Endothelial cell of umbilical vein (primary cell): ENCODE results near the gene SAA2. TPM values are rescaled to one million over a fixed set of nuclear protein-coding genes. Genes with fewer than 3 reads are reported as not detected.

ENCODE experiments used
- BruUV-seq: library from RNA; stranded (reverse); fragments of 400-500 nt; replicated peaks from 2 replicates; lab custom pipeline; 2021; lab: Mats Ljungman, UMichigan
- CTCF ChIA-PET: fragments of 300-600, 350-600 bp; sonication (Branson Sonifier 250); formaldehyde crosslinking; loops from one replicate; lab custom pipeline; 2021; ENCODE audit warnings: antibody characterized with exemption, inconsistent platforms; lab: Charles Lee
- POLR2A ChIA-PET: fragments of 300-600, 350-600 bp; sonication (Branson Sonifier 250); formaldehyde crosslinking; loops from one replicate; lab custom pipeline; 2021; ENCODE audit warnings: antibody characterized with exemption, inconsistent platforms; lab: Charles Lee
- DNase-seq: peaks from one replicate; pipeline ENCODE4 v3.0.0-alpha.2; 2011; ENCODE audit warnings: low read depth, low spot score
- FAIRE-seq: peaks from 2 replicates; lab custom pipeline; 2011; peaks lifted over from hg19 to GRCh38; lab: Jason Lieb, UNC
- H2AFZ ChIP-seq: 2 replicates; pipeline ENCODE4 v1.6.0; 2012; ENCODE audit warnings: low read depth, low read length, control low read depth, inconsistent platforms
- H3K27ac ChIP-seq: 2 replicates; pipeline ENCODE4 v1.5.1; 2011; ENCODE audit warnings: low read depth, mild to moderate bottlenecking, control low read depth, low read length, moderate library complexity; ENCODE audit not compliant: insufficient read depth
- H3K27me3 ChIP-seq, 2 experiments: 2 replicates each; pipeline versions ENCODE4 v1.6.0 to v1.6.1; 2011; ENCODE audit warnings: low read length in 2 of 2, mixed read lengths in 1 of 2; ENCODE audit not compliant: control insufficient read depth in 2 of 2, insufficient read depth in 2 of 2
- H3K36me3 ChIP-seq, 2 experiments: 2 replicates in 1 of 2; 3 replicates in 1 of 2; pipeline ENCODE4 v1.5.1; 2011; ENCODE audit warnings: low read length in 2 of 2, mild to moderate bottlenecking in 1 of 2, moderate library complexity in 1 of 2; ENCODE audit not compliant: control insufficient read depth in 2 of 2, insufficient read depth in 2 of 2; ENCODE audit errors: extremely low read depth in 1 of 2
- H3K4me1 ChIP-seq: 3 replicates; pipeline ENCODE4 v1.5.1; 2011; ENCODE audit warnings: mild to moderate bottlenecking, low read length; ENCODE audit not compliant: control insufficient read depth, insufficient read depth; ENCODE audit errors: extremely low read depth
- H3K4me2 ChIP-seq: 2 replicates; pipeline ENCODE4 v1.6.1; 2011; ENCODE audit warnings: low read length, control low read depth, mixed read lengths; ENCODE audit not compliant: insufficient read depth
- H3K4me3 ChIP-seq, 3 experiments: fragments of 200-600 bp in 1 of 3; sonication (generic), shearing (Covaris generic) in 1 of 3; replicated peaks in 1 of 3; 2 replicates each; pipeline ENCODE4 v1.5.1; 2011 to 2016; ENCODE audit warnings: control low read depth in 3 of 3, low read length in 3 of 3, mild to moderate bottlenecking in 2 of 3, inconsistent platforms in 1 of 3, low read depth in 1 of 3, moderate library complexity in 1 of 3; ENCODE audit not compliant: insufficient read depth in 1 of 3
- H3K79me2 ChIP-seq: 2 replicates; pipeline ENCODE4 v1.6.0; 2012; ENCODE audit warnings: low read length, inconsistent platforms; ENCODE audit not compliant: control insufficient read depth, insufficient read depth
- H3K9ac ChIP-seq: replicated peaks from 2 replicates; pipeline ENCODE3; 2011; ENCODE audit warnings: low read length, control low read depth; ENCODE audit not compliant: insufficient read depth; ENCODE audit errors: extremely low read depth
- H3K9me1 ChIP-seq: replicated peaks from 3 replicates; pipeline ENCODE4 v1.6.0; 2011; ENCODE audit warnings: mild to moderate bottlenecking, low read length; ENCODE audit not compliant: control insufficient read depth, insufficient read depth; ENCODE audit errors: extremely low read depth
- H3K9me3 ChIP-seq: replicated peaks from 2 replicates; pipeline ENCODE4 v1.5.1; 2012; ENCODE audit warnings: low read length, inconsistent platforms; ENCODE audit not compliant: control insufficient read depth, insufficient read depth
- H4K20me1 ChIP-seq: replicated peaks from 2 replicates; pipeline ENCODE3; 2011; ENCODE audit warnings: mild to moderate bottlenecking, low read length; ENCODE audit not compliant: control insufficient read depth, insufficient read depth; ENCODE audit errors: extremely low read depth
- EZH2 ChIP-seq: IDR thresholded peaks from 2 replicates; pipeline ENCODE4 v1.6.1; 2012; ENCODE audit warnings: borderline replicate concordance, low read depth, mild to moderate bottlenecking, moderate library complexity, low read length, inconsistent platforms; ENCODE audit not compliant: severe bottlenecking
- FOS ChIP-seq: IDR thresholded peaks from 2 replicates; pipeline ENCODE4 v1.6.1; 2011; ENCODE audit warnings: mild to moderate bottlenecking, low read length, moderate library complexity, borderline replicate concordance; ENCODE audit not compliant: insufficient read depth
- GATA2 ChIP-seq: IDR thresholded peaks from 2 replicates; pipeline ENCODE4 v1.7.0; 2011; ENCODE audit warnings: low read depth, mild to moderate bottlenecking, moderate library complexity, mixed read lengths, low read length; ENCODE audit not compliant: insufficient read length, insufficient read depth
- JUN ChIP-seq: IDR thresholded peaks from 2 replicates; pipeline ENCODE4 v1.6.1; 2011; ENCODE audit warnings: borderline replicate concordance, low read depth; ENCODE audit not compliant: insufficient read length, insufficient read depth
- MYC ChIP-seq: IDR thresholded peaks from one replicate; pipeline ENCODE4 v1.6.1; 2011; ENCODE audit warnings: mild to moderate bottlenecking, low read depth, low read length
- POLR2A ChIP-seq: IDR thresholded peaks from 2 replicates; pipeline ENCODE4 v1.6.1; 2012; ENCODE audit warnings: low read depth, mild to moderate bottlenecking, control low read depth, low read length
- POLR2AphosphoS5 ChIP-seq: IDR thresholded peaks from 2 replicates; pipeline ENCODE4 v1.6.1; 2012; ENCODE audit warnings: low read depth, mild to moderate bottlenecking, control low read depth, low read length, moderate library complexity; ENCODE audit not compliant: insufficient read depth
- dilution Hi-C: fragments of 300-500 bp; cut with MboI; formaldehyde crosslinking; loops from one replicate; pipeline ENCODE4 v1.15.0; 2019; ENCODE audit warnings: low sequenced_read_pairs; ENCODE audit not compliant: extremely low pct_ligation_motif_present
- intact Hi-C: fragments of 100-400 bp; cut with micrococcal nuclease; formaldehyde crosslinking; loops from one replicate; pipeline ENCODE4 v1.10.0; 2022
- polyA plus RNA-seq, 4 experiments: library from polyadenylated mRNA; depleted of rRNA in 3 of 4; stranded (reverse) in 3 of 4; unstranded in 1 of 4; fragments of >200 nt; gene quantifications; 2 replicates each; pipeline versions ENCODE4 v1.2.1 to v1.2.3, GENCODE V29; 2011 to 2012; ENCODE audit warnings: missing spikeins in 1 of 4
- total RNA-seq: library from RNA; stranded (reverse); gene quantifications from 2 replicates; pipeline ENCODE4 v1.2.3, GENCODE V29; 2021
- TF ChIP-seq, protein P1 (sequence below), 2 donors: IDR thresholded peaks; 1 replicate in 1 of 2; 2 replicates in 1 of 2; pipeline ENCODE4 v1.5.1; 2011; ENCODE audit warnings: low read length in 2 of 2, mild to moderate bottlenecking in 2 of 2, moderate library complexity in 2 of 2, control low read depth in 1 of 2, inconsistent platforms in 1 of 2, low read depth in 1 of 2; ENCODE audit not compliant: insufficient read depth in 1 of 2; ENCODE audit errors: extremely low read depth in 1 of 2
- TF ChIP-seq, protein P2 (sequence below): IDR thresholded peaks from 2 replicates; pipeline ENCODE4 v1.6.1; 2011; ENCODE audit not compliant: insufficient read depth, insufficient read length

The SAA2 gene
- total and polyA plus RNA-seq, 2 donors (not counting 3 experiments of a cell fraction or from before 2014, with no cell fraction given): not detected

DNA sequence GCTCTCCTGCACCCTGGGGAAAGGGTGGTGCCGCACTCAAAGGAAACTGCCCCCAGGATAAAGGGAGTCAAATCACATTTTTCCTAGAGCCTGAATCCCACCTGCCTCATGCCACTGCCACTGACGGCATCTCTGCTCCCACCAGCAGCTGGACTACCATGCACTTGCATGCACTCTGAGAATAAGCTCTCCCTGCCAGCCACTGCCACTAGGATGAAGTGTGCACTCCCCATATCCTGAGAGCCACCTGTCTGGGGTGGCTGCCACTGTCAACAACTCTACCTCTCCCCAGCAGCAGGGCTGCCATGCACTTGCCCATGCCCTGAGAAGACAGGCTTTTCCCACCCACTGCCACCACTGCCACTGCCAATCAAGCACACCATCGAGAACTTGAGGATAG is 44.2 kb downstream of the SAA2 start:
- dilution Hi-C loops: no loop called here
- POLR2A ChIA-PET: no interaction called here

More for the DNA sequence above, 44.2 kb downstream of the SAA2 start:
- Histone ChIP-seq H3K79me2 (no peaks in the 10 kb centered on the region), H3K4me1 (no peaks in the 10 kb centered on the region), H3K27me3 (peaks cover 5 to 7% of the 10 kb centered on the region in 2 experiments), H3K4me3 (no peak overlapping the region), H3K4me2 (no peak overlapping the region), H3K9ac (no peak overlapping the region), H3K36me3 (no peaks in the 10 kb centered on the region), H3K9me3 (no peaks in the 10 kb centered on the region), H4K20me1 (no peaks in the 10 kb centered on the region), H2AFZ (no peak overlapping the region), H3K27ac (no peak overlapping the region), H3K9me1 (no peaks in the 10 kb centered on the region)
- DNase-seq (no peak), FAIRE-seq (no peak)
- intact Hi-C loops: no loop called here
- BruUV-seq: no TSS peak
- CTCF ChIA-PET: interaction anchor here (0.5 to 4.1 kb wide), 36 partner anchors 8 to 605 kb away, joined by 3 to 111 read pairs (median 4); partner anchors contain the start of gene SAAL1
- TF ChIP-seq POLR2A (no peak), MYC (no peak), JUN (no peak), EZH2 (no peak), POLR2AphosphoS5 (no peak), FOS (no peak), GATA2 (no peak)
- TF ChIP-seq, protein P1, sequence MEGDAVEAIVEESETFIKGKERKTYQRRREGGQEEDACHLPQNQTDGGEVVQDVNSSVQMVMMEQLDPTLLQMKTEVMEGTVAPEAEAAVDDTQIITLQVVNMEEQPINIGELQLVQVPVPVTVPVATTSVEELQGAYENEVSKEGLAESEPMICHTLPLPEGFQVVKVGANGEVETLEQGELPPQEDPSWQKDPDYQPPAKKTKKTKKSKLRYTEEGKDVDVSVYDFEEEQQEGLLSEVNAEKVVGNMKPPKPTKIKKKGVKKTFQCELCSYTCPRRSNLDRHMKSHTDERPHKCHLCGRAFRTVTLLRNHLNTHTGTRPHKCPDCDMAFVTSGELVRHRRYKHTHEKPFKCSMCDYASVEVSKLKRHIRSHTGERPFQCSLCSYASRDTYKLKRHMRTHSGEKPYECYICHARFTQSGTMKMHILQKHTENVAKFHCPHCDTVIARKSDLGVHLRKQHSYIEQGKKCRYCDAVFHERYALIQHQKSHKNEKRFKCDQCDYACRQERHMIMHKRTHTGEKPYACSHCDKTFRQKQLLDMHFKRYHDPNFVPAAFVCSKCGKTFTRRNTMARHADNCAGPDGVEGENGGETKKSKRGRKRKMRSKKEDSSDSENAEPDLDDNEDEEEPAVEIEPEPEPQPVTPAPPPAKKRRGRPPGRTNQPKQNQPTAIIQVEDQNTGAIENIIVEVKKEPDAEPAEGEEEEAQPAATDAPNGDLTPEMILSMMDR (IDR thresholded peaks at IDR 0.05; ENCODE audit: extremely low read depth in 1 of 2, insufficient read depth in 1 of 2, low read depth in 1 of 2, low read length in 2 of 2): no peak
- TF ChIP-seq, protein P2, sequence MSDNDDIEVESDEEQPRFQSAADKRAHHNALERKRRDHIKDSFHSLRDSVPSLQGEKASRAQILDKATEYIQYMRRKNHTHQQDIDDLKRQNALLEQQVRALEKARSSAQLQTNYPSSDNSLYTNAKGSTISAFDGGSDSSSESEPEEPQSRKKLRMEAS: no peak
